GM12873 (cell line): ENCODE data around the gene PSMB10.

Source experiments
- TF ChIP-seq, protein P1 (sequence below): IDR thresholded peaks from 2 replicates; pipeline ENCODE4 v1.5.1; 2012; ENCODE audit warnings: low read depth, mild to moderate bottlenecking, moderate library complexity, low read length, control low read depth; ENCODE audit not compliant: insufficient read depth; ENCODE audit errors: missing control alignments

PSMB10 gene

DNA sequence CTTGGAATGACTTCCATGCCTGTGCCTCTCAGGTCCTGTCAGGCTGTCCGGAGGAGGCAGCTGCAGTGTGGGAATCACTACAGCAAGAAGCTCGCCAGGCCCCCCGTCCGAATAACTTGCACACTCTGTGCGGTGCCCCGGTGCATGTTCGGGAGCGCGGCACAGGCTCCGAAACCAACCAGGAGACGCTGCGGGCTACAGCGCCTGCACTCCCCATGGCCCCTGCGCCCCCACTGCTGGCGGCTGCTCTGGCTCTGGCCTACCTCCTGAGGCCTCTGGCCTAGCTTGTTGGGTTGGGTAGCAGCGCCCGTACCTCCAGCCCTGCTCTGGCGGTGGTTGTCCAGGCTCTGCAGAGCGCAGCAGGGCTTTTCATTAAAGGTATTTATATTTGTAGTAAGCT, 50.7 kb downstream of the PSMB10 start:
- TF ChIP-seq, protein P1, sequence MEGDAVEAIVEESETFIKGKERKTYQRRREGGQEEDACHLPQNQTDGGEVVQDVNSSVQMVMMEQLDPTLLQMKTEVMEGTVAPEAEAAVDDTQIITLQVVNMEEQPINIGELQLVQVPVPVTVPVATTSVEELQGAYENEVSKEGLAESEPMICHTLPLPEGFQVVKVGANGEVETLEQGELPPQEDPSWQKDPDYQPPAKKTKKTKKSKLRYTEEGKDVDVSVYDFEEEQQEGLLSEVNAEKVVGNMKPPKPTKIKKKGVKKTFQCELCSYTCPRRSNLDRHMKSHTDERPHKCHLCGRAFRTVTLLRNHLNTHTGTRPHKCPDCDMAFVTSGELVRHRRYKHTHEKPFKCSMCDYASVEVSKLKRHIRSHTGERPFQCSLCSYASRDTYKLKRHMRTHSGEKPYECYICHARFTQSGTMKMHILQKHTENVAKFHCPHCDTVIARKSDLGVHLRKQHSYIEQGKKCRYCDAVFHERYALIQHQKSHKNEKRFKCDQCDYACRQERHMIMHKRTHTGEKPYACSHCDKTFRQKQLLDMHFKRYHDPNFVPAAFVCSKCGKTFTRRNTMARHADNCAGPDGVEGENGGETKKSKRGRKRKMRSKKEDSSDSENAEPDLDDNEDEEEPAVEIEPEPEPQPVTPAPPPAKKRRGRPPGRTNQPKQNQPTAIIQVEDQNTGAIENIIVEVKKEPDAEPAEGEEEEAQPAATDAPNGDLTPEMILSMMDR: no peak

DNA sequence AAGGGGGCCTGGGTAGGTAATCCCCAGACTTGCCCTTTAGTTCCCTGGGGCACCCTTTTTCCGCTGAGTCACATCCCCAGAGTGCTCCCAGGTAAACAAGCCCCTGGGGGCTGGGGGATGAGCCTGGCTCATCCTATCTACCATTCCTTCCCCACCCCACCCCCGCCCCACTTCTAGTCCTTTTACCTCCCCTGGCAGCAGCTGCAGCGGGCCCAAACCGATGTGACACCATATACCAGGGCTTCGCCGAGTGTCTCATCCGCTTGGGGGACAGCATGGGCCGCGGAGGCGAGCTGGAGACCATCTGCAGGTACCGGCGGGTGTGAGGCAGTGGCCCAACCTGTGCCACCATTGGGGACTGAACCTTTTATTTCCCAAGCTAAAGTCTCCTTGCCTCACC, 51.1 kb downstream of the PSMB10 start:
- TF ChIP-seq, protein P1: no peak

DNA sequence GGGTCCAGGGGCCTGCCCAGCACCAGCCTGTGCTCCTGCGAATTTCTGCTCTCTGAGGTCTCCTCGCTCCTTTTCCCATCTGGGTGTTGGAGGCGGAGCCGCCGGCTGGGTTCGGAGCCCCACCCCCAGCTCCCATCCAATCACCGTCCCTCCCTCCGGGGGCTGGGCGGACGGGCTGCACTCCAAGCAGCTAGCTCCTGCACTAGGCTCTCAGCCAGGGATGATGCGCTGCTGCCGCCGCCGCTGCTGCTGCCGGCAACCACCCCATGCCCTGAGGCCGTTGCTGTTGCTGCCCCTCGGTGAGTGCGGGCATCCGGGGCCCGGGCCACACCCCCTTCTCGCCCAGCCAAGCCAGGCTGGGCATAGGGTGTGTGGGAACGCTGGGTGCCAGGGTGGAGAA, 52.0 kb downstream of the PSMB10 start, which contains the start of gene NRN1L:
Gene NRN1L, plus strand, starts transcription at position 202 of the 400 bp plus-strand sequence. Its CDS starts 19 bp downstream, at position 221.
- TF ChIP-seq, protein P1: no peak
